DMS114 treated with DMSO at 0.1 percent for 48 hours (cell line): Measurements from ENCODE around the gene BCL11B.

Experiments used
- DNase-seq: peaks from one replicate; lab custom pipeline; 2025; ENCODE audit not compliant: unreplicated experiment; lab: John Stamatoyannopoulos, UW

The BCL11B gene

DNA sequence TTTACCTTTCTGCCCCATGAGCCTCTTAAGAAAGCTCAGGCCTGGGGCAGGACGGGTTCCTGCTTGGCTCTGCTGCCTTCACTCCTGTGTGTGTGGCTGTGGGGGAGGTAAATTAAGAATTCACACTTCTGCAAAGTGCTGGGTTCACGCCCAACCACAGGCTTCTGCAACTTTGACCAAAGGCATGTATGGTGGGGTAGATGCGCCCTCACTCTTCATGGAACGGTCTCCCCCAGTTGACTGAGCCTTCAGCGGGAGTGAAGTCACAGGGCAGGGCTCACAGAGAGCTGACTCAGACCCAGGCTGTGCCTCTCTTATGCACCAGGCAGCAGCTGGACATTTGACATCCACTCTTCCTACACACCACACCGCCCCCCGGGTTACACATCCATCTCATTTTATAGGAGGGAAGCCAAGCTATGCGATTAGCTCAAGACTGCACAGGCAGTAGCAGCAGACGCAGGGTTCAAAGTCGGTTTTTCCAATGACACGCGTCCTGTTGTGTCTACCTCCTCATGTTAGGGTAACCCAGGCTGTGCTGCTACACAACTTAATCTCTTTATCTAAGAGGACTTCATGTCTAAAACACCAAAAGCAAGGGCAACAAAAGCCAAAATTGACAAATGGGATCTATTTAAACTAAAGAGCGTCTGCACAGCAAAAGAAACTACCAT is 15.4 kb upstream of the BCL11B start:
- no peak for DNase-seq

DNA sequence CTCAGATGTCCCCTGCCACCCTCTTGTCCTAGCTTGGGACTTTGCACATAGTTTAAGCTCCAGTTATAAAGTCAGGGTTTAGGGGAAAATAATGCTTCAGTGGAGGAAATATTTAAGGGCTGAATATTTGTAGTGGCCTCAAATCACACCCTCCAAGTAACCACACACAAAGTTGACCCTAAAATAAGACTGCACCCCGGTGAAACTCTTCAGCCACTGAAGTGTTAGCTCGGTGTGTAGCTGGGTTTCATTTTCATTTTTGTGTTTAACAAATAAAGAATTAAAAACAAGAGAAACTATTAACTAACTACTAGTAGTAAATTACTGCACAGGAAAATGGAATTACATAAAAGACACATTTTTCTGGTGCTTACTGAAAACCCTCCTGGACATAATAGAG is 14.8 kb upstream of the BCL11B start:
- no peak for DNase-seq

DNA sequence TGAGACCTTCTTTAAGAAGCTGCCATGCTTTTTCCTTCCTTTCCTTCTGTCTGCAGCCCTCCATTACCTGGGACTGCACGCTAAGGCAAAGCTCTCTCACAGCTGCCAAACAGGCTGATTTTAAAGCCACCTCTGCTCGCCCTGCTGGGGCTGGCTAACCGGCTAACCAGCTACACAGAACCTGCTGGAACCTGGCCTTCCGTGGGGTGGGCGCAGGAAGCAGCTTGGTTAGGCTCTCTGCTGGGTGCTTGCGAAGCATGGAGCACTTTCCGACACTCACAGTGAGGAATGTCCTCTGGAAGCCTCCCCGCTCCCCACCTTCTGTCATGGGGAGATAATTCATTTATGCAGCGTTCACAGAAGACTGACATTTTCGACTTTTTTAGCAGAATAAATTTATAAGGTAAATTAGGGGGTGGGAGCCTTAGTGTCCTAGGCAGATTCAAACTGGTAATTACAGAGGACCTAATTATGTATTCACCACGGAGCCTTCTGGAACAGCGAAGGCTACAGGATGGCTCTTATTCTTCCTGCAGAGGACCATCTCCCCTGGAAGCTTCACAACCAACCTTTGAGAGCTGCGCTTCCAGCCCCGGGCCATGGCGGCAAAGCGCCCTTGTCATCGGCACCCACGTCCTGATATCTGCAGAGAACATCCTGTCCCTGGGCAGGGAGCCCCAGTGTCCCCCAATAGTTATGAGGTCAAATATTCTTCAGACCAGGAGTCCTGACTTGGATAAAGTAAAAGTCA is 12.4 kb upstream of the BCL11B start:
- no peak for DNase-seq

DNA sequence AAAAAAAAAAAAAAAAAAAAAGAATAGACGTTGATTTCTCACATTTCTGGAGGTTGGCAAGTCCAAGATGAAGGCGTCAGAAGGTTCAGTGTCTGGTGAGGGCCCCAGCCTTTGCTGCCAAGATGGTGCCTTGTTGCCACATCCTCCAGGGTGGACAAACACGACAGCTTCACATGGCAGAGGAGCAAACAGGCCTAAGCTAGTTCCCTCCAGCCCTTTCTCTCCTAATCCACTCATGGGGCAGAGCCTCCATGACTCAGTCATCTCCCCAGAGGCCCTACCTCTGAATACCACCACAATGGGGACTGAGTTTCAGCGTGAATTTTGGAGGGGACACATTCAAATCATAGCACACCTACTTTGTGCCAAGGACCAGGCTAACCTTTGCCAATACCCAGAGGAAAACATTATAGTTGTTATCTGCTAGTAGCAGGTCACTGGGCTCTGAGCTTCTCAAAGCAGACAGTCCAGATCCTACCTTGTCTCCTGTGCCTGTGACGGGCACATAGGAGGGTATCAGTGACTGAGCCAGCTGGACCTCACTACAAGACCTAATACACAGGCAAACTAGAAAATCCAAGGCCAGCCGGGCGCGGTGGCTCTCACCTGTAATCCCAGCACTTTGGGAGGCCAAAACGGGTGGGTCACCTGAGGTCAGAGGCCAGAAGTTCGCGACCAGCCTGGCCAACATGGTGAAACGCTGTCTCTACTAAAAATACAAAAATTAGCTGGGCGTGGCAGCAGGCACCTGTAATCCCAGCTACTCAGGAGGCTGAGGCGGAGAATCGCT is 10.5 kb upstream of the BCL11B start:
- DNase-seq, result no peak

DNA sequence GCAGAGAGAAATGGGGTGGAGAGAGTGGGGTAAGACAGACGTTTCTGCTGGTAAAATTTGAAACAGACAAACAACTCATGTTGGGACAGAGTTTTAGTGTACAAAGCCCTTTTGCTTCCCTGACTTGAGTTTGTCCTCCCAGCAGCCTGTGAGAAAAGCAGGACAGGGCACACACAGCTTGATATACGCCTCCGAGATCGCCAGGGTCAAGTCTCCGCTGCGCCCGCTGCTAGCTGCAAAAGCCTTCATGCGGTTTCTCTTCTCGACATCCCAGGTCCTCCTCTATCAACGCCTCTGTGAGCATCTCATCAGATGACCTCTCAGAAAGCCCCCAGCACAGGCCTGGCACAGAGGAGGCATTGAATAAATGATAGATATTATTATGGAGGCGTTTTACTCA is 9.4 kb upstream of the BCL11B start:
- DNase-seq, result no peak

DNA sequence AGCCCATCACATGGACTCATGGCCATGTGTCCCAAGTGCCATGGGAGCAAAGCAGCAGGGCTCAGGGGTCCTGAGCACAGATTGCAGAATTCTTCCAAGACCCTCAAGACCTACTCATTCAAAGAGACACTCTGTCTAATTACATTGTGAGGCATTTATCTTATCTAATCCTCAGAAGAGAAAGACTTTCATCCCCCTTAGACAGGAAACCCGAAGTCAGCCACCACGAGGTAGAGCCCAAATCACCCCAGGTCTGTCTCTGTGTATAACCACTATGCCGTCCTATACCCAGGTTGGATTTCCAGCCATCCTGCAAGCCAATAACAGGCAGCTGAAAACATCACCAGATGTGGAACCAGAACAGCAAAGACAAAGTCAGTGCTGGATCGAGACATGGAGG is 8.9 kb upstream of the BCL11B start:
- DNase-seq, result no peak

DNA sequence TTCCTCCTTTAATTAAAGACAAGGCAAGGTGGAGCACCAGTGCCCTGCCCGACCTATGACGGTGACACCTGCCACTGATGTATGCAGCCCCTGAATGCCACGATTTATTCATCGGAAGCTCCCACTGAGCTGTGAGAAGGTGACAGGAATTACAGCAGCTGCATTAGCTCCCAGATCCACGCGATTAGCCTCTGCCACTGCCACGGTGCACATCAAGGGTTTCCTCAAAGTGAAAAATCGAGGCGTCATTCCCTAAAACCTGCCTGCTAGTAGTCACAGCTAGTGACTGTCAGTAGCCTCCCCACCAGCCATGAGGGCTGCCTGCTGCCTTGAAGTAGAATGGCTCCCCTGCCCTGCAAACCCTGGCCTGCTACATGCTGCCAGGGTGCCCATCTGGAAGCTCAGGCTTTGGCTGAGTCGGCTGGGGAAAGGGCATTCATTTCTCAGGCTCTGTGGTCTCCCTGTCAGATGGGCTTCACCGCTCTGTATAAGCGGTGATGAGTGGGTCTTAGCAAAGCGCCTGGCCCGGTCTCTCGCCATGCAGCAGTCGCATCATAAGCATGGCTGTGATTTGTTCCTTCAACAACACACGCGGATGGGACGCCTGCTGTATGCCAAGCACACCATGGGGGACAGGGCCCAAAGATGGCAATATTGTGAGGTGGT is 8.2 kb upstream of the BCL11B start:
- DNase-seq, result no peak

DNA sequence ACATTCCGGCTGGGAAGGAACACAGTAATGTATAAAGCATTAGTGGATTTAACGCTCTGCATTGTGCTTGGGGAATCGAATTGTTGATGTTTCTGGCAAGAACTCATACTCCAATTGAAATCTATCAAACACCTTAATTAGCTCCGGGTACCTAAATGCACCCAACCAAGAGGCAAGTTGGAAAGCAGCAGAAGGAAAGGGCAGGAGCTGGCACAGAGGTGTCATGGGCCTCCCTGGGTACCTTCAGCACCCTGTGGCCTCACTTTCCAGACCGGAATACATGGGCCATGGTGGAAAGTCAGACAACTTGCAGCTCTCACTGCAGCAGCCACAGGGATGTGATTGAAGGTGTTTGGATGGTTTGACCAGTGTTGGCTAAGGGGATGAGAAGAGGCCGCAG is 6.8 kb upstream of the BCL11B start:
- DNase-seq, result no peak

DNA sequence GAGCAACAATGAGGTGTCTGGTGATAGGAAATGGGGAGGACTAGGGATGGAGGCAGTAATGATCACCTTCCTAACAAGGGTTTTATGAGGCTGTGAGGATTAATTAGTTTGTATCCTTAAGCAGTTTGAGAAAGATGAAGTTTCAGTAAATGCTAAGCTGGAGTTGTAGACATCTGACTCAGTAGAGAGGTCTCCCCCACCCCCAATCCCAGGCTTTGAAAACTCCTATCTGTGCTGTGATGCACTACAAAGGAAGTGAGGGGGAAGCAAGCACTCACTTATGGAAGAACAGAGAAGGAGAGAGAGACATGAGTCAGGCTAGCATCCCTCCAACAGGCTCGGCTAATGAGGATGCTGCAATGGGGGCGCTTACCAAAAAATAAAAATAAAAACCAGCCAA is 5.5 kb upstream of the BCL11B start:
- no peak for DNase-seq

DNA sequence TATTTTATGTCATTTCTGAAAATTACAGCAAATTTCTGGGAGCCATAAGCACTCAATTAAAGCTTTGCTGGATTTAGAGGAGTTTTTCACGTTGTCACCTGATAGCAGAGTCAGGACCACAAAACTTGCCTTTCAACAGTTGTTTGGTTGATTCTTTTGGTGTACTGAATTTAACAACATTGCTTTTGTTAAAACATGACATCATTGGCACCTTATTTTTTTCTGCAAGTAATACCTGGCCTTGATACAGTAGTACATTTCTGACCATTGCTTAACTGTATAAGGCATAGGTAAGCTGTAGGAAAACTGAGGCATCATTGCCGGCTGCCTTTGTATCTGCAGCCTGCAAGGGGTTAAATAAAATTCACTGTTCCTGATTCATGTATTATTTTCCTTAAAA is 4.5 kb upstream of the BCL11B start:
- no peak for DNase-seq

DNA sequence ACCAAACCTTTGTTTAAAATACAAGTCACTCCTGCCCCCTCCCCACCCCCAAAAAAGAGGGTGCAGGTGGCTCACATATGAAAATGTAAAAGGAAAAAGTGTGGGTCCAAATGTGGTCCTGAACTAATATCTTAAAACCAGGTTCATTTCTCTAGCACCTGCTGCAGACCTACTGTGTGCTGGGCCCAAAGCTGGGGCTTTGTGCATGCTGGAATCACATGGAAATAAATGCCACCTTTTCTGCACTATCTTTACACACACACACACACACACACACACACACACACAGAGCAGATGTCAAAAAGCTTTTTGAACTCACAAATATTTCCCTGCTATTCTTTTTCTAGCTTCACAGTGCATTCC is 3.2 kb upstream of the BCL11B start:
- DNase-seq, result no peak

DNA sequence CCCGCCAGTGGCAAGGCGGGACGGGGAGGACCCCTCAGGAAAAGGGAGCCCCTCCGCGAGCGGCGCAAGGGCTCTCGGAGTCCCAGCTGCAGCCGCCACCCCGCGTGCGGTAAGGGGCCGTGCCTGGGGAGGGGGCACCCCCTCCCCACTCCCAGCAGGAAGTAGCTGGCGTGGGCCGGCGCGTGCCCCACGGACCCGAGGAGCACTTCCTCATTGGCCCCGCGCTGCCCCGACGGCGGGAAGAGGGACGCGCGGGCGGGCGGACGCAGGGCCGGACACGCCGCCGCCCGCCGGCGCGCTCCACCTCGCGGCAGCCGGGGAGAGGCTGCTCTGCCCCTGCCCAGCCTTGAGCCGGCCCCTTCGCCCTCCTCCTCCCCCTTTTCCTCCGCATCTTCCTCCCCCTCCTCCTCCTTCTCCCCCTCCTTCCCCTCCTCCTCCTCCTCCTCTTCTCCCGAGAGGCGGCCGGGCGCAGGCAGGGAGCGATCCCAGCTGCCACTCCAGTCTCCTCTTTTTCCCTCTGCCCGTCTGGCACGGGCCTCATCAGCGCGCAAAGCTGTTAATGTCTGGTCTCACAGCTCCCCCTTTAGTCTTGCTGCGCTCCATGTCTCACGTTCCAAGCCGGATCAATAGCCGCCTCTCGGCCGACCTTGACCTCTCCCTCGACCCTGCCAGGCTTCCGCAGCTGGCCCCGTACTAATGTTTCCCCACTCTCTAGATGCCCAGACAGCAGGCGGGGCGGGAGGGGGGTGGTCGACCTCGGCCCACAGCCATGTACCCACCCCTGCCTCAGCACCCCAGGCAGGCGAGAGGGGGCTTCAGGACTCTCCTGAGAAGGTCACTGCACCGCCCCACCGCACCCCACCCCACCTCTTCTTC is 2.6 kb upstream of the BCL11B start:
- DNase-seq, result peak; percentile 43

DNA sequence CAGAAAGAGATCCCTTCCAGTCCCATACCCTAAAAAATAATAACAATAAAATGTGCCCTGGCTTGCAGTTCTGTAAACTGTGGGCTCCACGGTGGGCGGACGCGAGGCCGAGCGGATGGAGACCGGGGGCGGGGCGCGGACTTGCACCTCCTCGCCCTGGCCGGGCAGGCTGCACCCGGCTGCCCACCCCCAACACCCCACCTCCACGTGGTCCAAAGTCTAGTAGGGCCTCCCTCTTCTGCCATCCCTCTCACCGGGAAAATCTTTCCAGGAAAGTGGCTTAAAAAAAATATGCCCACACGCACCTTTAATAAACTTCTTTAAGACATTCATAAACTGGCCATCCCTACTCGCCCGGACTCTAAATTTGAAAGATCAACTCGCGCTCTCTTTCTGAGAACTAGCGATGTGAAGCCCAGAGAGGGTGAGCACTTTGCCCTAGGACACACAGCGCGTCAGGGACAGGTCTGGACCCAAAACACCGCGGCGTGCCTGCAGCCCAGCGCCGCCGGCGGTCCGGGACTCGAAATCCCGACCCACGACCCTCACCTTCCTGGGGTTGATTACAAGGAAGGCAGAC is 1.9 kb upstream of the BCL11B start:
- no peak for DNase-seq

DNA sequence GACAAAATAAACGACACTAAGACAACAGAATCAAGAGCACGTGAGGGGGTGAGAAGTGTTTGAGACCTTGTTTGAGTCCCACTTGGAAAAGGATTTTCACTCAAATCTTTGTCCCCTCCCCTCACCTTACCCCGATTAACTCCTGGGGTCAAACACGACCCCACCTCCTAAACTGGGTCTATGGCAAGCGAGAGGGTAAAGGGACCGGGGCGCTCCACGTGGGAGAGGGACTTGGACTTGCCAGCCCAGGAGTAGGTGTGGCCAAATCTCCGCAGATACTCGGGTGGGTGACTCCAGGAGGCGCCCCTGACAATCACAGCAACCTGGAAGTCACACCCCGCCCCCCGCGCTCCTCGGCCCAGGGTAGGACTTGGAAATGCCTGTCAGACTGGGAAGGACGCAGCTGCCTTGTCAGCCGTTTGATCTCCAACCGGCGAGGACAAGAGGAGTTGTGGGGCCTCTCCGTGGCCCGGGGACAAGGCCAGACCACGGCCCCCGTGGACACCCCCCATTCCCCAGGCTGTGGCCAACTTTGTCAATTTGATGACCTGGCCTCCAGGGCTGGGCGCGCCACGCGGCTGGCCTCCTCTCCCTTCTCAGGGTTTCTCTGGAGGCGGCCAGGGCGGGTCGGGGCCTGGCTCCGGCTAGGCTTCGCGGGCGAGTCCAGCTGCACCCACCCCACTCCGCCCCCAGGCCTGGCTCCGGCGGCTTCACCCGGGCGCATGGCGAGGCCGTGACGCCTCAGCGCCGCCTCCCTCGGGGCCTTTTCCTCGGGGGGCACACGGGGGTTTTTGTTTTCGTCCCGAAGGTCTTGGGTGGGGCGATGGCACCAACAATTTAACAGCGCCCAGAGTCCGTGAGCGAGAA is 1.1 kb upstream of the BCL11B start:
- no peak for DNase-seq

DNA sequence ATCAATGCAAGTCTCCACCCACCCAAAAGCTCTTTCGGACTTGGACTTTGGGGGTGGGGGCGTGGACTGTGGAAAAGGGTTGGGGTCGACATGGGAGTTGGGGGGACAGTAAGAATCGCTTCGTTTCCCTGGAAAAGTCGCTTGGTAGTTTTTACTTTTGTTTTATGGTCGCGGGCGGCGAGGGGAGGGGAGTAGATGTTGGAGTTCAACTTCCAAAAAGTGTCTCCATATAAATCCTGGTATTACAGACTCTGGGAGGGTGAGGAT is 568 bp upstream of the BCL11B start:
- no peak for DNase-seq

DNA sequence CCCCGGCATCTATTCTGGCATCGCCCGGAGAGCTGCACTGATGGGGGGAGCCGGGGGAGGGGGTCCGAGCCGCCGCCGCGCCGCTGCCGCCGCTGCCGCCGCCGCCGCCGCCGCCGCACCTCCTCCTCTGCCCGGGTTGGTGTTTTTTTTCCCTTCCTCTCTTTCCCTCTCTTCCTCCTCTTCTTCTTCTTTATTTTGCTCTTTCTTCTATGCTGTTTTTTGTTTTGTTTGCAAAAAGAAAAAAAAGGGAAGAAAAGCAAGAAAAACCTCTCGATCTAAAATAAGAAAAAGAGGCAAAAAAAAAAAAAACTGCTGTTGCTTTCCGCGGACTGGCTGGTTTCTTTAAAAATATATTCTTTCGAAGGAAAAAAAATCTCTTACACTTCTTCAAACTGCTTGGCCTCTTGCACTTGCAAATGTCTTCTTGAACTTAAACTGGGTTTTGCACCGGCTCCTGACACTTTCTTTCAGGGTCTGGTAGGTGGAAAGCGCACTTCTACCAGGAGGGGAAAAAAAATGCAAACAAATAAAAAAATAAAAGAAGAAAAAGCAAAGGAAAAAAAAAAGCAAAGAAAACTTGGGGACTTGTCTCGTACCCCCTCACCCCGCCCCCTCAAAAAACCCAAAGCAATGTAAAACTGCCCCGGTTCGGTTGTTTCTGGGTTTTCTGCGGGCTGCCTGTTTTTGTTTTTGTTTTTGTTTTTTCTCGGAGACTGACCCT is 616 bp downstream of the BCL11B start:
- no peak for DNase-seq

DNA sequence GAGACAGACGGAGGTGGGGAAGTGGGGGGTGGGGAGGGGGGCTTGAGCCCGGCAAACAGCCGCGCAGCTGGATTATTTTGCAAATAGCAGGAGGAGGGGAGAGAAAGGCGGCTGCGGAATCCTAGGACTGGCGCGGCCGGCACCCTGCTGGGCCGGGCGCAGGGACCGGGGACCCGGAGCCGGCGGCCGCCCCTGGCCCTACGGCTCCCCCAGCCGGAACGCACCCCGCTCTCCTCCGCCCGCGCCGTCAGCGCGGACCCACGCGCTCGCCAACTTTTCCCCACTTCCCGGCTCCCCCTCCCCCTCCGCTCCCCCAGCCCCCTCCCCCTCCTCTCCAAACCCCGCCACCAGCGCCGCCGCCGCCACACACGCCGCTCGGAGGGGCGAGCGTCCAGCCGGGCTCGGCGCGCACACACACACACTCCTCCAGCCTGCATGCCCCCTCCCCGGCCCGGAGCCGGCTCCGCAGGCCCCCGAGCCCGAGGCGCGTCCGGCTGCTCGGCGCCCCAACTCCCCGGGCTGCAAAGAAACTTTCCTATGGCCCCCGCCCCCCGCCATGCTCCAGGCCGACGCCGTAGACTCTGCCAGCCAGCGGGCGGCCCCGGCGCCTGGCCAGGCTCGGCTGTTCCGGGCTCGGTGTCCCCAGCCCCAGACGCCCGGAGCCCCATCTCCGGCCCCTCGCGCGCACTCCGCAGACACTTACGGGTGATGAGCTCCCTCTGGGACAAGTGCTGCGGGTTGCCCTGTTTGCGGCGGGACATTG is 1.4 kb downstream of the BCL11B start:
- no peak for DNase-seq
